HS-5 (cell line): Measurements from ENCODE around the gene SERPINA1.
"Not testable (repeated sequence)": the region's sequence is repeated elsewhere in the genome, so short reads cannot be mapped to it uniquely, and the experiment has no call there.

Experiments used
- DNase-seq: peaks from one replicate; pipeline ENCODE4 v3.0.0-alpha.2; 2012; ENCODE audit warnings: low read depth

The SERPINA1 gene

DNA sequence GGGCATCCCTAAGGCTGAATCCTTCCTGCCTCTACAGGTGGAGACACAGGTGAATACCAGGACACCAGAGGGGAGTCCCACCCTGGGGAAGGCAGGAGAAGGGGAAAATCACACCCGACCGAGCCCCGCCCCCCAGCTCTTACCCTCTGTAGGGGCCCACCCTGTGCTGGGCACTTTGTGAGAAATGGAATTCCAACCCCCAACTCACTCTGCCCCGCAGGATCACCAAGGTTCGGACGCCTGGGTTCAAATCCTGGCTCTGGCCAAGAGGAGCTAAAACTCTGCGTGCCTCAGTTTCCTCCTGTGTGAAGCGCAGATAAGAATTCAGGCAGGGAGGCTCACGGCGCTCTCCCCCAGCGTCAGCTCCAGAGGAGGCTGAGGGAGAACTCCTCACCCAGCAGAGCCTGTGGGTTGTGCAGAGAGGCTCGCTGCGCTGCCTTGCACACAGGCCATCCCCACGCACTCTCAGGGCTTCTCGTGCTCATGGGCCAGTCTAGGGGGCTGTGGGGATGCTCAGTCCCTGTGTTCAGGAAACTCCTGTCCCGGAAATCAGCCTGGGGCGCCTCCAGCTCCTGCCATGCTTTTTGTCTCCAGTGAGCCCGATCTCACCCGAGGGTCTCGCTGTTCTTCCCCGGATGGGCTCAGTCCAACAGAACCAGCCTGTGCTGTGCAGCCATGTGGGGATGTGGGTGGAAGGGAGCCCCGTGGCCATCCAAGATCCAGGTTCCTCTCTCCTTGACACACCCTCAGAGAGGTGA lies 18.5 kb downstream of the SERPINA1 start:
- DNase-seq: not testable (repeated sequence)

DNA sequence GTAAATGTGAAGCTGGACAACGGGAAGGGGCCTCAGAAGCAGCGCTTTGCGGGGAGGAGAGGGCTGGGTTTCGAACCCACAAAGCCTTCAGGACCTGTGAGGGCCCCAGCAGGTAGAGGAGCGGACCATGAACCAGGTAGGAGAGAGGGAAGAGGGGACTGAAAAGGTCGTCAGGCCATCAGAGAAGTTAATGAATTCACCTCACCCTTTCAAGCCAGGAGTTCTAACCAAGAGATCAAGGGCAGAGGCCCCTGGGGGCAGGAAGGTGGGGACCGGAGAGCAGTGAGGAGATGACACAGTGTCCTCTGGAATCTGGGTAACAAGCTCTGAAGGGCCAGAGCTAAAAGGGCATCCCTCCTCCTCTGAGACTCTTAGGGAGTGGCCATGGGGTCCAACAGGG lies 19.4 kb downstream of the SERPINA1 start:
- DNase-seq: no peak

DNA sequence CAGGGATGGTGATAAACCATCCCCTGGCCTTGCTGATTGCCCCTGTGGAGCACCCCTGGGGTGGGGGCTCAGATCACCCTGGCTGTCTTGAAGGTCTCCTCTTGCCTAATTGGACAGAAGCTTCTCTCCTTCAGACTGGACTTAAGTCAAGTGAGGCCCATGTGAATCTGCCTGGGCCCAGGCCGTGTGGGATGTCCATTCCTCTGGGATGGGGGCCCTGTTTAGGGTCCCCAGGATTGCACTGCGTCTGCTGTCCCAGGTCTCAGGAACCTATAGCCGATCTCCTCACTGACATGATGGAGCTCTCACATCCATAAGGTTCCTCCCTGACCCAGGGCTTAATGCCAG lies 20.2 kb downstream of the SERPINA1 start:
- no peak for DNase-seq

DNA sequence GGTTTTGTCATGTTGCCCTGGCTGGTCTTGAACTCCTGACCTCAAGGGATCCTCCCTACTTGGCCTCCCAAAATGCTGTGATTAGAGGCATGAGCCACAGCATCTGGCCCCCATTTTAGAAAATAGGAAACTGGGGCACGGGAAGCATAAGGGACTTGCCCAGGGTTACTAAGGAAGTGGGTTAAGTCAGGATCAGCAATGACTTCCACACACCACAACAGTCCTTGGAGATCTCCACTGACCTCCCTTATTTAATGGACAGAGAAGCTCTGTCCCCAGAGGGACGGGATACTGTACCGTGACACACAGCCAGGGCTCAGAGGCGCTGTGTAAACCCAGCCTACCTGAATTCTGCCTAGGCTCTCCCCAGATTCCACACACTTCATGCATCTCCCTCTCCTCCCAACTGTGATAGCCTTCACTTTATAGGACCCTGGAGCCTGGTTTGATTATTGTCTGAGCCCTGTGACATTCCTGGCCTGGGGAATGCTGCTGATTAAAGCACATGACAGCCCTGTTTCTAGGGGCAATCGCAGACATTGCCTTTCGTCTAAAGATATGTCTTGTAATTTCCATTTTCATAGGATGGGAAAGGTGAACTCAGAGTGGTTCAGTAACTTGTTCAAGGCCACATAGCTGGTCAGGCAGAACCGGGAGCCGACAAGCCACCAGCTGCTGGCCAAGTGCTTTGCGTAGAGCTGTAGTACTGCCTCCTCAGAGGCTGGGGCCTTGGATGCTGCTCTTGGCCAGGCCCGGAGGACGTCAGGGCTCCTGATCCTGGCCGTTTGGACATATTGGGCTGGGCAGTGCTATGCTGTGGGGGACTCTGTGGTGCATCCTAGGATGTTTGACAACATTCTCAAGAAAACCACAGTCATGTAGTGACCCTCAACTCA lies 20.8 kb downstream of the SERPINA1 start:
- no peak for DNase-seq

DNA sequence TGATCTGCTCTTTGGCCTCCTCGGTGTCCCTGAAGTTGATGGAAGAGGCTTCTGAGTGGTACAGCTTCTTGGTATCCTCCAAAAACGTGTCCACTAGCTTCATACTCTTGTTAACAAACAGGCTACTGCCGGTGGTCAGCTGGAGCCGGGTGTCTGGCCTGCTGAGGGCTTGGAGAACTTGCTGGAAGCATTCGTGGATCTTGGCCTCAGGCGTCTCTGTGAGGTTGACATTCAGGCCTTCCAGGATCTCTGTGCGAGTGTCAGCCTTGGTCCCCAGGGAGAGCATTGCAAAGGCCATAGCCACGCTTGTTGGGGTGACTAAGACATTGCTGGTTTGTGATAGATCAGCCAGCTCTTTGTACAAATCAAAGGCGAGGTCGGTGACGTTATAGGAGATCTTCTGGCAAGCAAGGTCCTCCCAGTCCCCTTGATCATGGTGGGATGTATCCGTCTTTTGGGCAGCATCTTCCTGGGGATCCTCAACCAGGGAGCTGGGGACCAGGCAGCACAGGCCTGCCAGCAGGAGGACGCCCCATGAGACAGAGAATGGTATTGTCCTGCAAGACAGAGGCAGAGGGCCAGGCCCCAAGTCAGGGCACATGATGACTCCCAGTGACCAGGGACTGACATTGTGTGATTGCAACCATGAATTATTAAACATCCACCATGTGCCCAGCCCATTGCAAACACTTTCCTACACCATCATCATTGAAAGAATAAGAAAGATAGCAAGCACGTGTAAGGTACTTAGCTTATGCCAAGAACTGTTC lies 22.1 kb downstream of the SERPINA1 start, which contains the start of gene SERPINA2:
Gene SERPINA2, minus strand, starts transcription at position 553 of the 770 bp plus-strand sequence.
- no peak for DNase-seq

DNA sequence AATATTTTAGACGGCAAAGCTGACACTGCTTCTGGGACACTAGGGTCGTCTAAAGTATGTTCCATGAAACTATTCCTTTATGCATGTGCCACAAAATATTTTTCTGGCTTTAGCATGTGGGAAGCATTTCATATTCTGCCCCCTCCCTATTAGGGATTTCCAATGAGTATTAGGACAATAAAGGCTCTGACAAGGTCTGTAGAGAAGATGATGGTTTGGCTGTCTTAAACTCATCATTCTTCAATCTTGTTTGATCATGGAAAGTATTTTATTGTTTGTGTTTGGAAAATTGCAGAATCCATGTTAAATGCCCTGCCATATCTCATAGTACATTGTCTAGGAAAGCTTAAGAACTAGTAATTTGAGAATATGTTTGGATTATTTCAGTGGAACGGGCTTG lies 22.8 kb downstream of the SERPINA1 start:
- no peak for DNase-seq

DNA sequence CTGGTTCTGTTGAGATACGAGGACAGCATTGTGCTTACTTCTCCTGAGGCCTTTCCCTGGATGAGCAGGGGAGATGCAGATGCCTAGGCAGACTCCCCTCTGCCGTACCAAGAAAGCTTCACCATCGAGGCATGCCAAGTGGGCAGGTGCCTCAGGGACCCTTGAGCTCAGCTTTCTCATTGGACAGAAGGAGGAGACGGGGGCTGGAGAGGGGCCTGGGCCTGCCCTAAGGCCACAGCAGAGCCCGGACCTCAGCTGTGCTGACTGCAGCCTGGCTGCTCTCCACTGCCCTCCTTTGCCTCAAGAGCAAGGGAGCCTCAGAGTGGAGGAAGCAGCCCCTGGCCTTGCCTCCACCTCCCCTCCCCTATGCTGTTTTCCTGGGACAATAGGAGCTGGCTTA lies 23.4 kb downstream of the SERPINA1 start:
- DNase-seq: no peak

DNA sequence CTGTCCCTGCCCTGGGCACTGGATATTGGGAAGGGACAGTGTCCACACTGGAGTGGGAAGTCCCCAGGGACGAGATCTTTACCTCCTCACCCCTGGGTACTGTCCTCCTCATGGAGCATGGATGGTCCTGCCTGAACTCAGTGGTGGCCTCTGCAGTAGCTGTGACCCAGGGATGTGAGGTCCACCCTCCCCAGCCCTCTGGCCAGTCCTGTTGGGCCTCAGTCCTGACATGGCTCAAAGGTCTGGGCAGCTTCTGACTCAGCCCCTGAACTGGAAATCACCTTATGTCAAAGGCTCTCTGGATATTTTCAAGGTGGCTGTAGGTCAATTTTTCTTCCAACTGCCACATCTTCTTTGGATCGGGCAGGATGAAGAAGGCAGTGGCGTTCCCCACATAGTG lies 24.4 kb downstream of the SERPINA1 start:
- no peak for DNase-seq

DNA sequence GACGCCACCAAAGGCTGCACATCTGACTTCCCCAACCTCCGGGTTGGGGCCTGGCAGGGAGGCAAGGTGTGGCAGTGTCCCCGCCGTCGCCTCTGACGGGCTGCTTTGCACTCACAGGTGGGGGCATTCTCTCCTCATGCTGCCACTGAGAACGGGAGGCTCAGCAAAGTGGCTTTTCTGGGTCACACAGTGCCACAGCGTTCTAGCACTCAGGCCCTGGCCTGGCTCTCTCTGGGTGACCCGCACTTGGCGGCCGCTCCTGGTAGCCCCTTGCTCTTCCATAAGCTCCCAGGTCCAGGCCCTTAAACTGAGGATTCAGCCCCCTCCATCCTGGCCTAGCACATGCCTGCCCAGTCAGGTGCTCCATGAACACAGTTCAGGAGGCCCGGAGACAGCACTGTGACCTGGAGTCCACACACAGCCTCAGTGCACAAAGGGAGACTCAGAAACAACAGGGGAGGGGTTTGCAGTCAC lies 25.2 kb downstream of the SERPINA1 start:
- no peak for DNase-seq

DNA sequence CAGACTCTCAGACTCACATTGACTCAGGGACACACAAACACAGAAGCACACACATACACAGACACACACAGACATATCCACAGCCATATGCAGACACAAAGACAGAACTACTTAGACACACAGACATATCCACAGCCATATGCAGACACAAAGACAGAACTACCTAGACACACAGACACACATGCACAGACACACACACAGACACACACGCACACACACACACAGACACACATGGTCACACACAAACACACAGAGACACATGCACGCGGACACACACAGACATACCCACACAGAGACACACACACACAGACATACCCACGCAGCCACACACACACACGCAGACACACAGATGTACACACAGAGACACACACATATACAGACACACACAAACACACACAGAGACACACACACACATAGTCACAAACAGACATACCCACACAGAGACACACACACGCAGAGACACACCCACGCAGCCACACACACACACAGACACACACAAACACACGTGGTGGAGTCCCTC lies 25.7 kb downstream of the SERPINA1 start:
- no peak for DNase-seq

DNA sequence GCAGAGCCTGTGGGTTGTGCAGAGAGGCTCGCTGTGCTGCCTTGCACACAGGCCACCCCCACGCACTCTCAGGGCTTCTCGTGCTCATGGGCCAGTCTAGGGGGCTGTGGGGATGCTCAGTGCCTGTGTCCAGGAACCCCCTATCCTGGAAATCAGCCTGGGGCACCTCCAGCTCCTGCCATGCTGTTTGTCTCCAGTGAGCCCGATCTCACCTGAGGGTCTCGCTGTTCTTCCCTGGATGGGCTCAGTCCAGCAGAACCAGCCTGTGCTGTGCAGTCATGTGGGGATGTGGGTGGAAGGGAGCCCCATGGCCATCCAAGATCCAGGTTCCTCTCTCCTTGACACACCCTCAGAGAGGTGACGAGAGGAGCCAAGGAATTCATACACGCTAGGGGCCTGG lies 26.7 kb downstream of the SERPINA1 start:
- no peak for DNase-seq

DNA sequence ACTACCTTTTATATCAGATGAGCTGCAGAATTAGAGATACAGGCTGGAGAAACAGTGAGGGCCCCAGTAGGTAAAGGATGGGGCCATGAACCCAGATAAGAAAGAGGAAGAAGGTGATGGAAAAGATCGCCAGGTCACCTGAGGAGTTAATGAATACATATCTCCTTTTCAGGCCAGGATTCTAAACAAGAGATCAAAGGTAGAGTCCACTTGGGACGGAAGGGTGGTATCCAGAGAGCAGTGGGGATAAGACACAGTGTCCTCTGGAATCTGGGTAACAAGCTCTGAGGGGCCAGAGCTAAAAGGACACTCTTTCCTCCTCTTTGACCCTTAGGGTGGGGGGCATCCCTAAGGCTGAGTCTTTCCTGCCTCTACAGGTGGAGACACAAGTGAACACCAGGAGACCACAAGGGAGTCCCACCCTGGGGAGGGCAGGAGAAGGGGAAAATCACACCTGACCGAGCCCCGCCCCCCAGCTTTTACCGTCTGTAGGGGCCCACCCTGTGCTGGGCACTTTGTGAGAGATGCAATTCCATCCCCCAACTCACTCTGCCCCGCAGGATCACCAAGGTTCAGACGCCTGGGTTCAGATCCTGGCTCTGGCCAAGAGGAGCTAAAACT lies 27.3 kb downstream of the SERPINA1 start:
- DNase-seq: no peak

DNA sequence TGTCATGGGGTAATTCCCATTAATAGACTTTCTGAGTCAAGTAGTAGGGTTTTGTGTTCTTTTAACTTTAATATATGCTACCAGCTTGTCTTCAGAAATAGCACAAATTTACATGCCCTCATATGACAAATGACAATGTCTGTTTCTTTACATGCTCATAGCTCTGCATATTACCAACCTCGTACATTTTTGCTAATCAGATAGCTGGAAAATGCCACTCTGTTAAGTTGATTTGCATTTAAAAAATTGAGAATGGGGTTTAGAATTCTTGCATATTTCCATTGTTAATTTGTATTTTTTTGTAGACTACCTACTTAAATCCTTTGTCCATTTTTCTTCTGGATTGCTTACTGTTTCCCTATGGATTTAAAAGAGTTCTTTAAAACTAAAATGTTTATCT lies 31.2 kb downstream of the SERPINA1 start:
- no peak for DNase-seq

DNA sequence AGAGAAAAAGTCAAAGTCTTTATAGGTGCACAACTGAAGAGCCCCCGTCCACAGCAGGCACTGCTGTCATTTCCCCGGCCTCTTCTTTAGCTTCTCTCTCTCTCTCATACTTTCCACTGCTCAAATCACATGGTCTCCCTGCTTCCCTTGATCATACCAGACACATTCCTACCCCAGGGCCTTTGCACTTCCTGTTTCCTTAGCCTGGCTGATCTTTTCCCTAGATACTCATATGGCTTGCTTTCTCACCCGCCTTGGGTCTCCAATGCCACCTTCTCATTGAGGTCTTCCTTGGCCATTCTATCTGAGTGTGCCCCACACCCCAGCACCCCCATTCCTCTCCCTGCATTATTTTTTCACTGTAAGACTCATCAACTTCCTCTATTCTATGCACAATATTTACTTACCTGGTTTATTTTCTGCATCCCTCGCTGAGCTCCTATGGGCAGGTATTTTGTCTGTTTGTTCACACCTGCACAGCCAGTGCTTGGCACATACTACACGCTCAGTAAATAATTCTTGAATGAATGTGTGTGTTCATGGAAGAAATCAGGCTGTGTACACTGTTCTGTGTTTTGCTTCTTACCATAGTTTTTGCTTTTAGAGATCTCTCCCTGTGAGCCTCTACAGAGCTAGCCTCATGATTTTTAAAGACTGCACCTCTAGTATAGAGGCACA lies 31.9 kb downstream of the SERPINA1 start:
- DNase-seq: no peak

DNA sequence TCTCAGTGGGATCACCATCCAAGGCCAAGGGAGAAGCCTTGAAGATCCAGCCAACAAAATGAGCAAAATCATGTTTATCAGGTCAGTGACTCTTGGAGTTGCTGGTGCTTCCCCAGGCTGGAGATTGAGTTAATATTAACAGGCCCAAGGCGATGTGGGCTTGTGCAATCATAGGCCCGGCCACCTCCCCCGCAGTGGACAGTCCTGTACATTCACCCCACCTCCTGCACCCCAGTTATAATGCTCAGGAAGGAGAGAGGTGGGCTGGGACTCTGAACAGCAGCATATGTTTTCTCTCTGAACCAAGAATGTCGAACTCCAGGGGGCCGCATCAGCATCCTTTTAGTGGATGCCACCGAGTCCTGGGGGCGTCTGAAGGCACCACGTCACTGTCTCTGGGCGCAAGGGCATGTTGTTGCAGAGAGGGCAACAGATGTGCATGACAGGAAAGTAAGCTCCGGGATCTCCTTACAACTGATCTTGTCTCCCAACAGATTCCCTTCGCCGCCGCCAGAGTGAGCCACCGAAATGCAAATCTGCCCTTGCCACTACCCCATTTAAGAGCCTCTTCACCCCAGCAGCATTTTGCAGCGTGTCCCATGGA lies 33.1 kb downstream of the SERPINA1 start:
- no peak for DNase-seq

DNA sequence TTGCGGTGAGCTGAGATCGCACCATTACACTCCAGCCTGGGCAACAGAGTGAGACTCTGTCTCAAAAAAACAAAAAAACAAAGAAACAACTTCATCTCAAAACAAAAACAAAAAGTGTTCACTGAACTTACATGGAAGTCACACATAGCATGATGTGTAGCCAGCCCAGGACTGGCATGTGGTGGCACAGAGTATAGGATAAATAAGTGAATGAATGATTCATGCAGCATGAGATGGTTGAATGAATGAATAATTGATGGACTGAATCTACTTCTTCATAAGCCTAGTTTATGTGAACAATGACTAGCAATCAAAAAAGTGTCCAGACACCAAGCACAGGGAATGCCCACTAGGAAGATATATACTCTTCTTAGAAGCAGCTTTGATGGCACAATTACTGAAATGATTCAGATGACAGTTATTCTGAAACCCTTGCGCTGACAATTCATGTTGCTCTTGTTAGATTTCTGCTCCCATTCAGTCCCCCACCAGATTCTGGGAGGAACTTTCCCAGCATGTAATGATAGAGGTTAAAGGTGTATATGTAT lies 33.7 kb downstream of the SERPINA1 start:
- no peak for DNase-seq

DNA sequence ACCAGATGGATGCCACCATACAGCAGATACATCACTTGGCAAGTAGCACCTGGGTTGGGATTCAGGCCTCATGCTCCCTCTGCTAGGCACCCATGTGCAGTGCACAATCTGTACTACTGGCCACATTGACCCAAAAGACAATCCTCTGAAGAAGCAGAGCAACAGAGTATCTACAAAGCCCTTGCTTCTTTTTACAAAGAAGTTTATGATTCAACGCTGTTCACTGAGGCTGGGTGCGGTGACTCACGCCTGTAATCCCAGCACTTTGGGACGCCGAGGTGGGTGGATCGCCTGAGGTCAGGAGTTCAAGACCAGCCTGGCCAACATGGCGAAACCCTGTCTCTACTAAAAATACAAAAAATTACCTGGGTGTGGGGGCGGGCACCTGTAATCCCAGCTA lies 34.2 kb downstream of the SERPINA1 start:
- DNase-seq: not testable (repeated sequence)

DNA sequence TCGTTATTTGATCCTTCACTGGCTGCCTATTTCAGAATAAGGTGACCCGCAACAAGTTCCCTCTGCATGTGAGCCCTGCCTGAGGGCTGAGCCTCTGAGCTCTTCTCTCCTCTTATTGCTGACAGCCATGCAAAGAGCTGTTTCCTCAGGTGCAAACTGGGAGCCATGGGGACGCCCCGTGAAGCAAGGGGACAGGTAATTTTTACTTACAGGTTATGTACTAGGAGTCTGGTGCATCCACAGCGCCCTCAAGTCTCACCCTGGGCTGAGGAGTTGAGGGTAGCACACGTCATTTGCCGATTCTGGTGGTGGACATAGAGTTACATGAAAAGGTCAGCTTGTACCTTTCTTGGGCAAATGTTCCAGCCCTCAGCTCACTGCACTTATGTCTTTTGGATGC lies 39.1 kb downstream of the SERPINA1 start:
- DNase-seq: no peak

DNA sequence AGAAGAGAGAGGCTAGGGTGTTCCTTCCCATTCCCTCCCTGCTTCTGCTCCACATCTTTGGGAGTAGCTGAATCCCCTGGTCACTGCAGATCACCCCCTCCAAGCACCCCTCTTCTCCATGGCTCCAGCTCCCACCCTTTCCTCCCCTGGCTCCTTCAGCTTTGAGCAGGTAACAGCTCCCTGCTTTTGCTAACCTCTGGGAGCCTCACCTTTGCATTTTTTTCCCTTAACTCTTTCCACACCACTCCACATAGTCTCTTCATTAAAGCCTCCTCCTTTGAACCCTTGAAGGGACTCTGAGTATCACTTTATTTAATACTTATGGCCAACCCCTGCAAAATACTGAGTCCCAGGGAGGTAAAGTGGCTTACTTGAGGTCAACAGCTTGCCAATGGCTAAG lies 39.6 kb downstream of the SERPINA1 start:
- no peak for DNase-seq

DNA sequence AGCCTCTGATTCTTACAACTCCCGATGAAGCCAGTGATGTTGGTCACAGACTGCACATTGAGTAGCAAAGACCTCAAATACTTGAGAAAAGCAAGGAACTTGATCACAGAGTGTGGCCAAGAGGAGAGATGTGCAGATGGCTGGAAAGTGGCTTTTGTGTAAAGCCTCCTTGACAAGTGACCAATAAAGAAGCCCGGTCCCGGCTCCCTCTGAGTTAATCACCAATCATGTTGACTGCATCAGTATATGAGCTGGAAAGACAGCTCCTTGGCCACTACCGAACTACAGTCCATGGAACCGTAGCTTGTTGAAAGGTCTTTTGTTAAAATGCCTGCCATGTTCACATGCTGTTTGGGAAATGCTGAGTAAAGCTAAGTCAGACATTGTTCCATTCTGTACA lies 41.6 kb downstream of the SERPINA1 start:
- DNase-seq: no peak
